Measurements from ENCODE around the gene CCL2. TPM values are rescaled to one million over a fixed set of nuclear protein-coding genes. Genes with fewer than 3 reads are reported as not detected.

Gene CCL2
- total RNA-seq, 1 experiment from 2014 or later, result not detected

DNA sequence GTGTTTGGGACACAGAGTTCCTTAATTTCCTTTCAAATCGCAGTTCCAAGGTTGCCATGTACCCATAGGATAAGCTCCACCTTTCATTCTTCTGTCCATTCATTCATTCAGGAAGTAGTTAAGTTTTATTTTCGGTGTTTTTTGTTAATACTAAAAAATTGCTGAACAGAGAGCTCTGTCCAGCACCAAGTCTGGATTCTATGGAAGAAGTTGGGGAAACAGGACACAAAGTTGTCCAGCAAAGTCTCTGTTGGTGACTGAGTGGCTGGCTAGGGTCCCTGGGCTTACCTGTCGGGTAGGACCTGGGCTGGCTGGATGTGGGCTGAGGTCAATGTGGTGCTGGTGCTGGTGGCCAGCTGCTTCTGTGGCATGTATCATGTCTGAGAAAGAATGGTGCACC, 17.6 kb upstream of the CCL2 start:
- Histone ChIP-seq H4K20me1 (ENCODE audit: insufficient read depth) (no peaks in the 10 kb centered on the region), H3K9ac (ENCODE audit: low read length) (no peak overlapping the region), H3K27me3 (ENCODE audit: insufficient read depth, low read length) (no peaks in the 10 kb centered on the region), H3K4me1 (ENCODE audit: control insufficient read depth in 1 of 2, insufficient read depth in 2 of 2, low read length in 2 of 2) (no peaks in the 10 kb centered on the region), H2AFZ (ENCODE audit: low read depth, low read length, poor library complexity, severe bottlenecking) (no peak overlapping the region), H3K4me2 (ENCODE audit: low read length) (no peak overlapping the region), H3K79me2 (ENCODE audit: insufficient read depth, low read length) (no peaks in the 10 kb centered on the region), H3K9me3 (ENCODE audit: control insufficient read depth in 1 of 2, insufficient read depth in 1 of 2, low read depth in 1 of 2, low read length in 2 of 2) (no peaks in the 10 kb centered on the region), H3K27ac (ENCODE audit: low read depth, low read length) (no peak overlapping the region), H3K9me2 (ENCODE audit: insufficient read depth) (no peaks in the 10 kb centered on the region), H3K4me3 (replicated peaks in 1 of 2; ENCODE audit: low read depth in 1 of 2, low read length in 2 of 2) (no peak overlapping the region), H3K36me3 (ENCODE audit: control insufficient read depth in 1 of 2, insufficient read depth in 2 of 2, low read length in 2 of 2) (no peaks in the 10 kb centered on the region)
- CTCF ChIA-PET, result no interaction called here
- RAD21 ChIA-PET (ENCODE audit: low non-redundant PET in 1 of 2, low total read pairs in 2 of 2, uncharacterized antibody in 2 of 2, unreplicated experiment in 2 of 2), result no interaction called here
- DNase-seq (ENCODE audit: low read depth, low spot score) (no peak), ATAC-seq (no peak)
- TF ChIP-seq TCF7L2 (IDR thresholded peaks at IDR 0.05; ENCODE audit: borderline replicate concordance, extremely low read depth, insufficient read depth, insufficient read length), result no peak
- no peak for TF ChIP-seq CBX3 (IDR thresholded peaks at IDR 0.05; ENCODE audit: low read depth)
- TF ChIP-seq ZNF274 (IDR thresholded peaks at IDR 0.05; ENCODE audit: low read depth, low read length), result no peak
- TF ChIP-seq, protein P1, sequence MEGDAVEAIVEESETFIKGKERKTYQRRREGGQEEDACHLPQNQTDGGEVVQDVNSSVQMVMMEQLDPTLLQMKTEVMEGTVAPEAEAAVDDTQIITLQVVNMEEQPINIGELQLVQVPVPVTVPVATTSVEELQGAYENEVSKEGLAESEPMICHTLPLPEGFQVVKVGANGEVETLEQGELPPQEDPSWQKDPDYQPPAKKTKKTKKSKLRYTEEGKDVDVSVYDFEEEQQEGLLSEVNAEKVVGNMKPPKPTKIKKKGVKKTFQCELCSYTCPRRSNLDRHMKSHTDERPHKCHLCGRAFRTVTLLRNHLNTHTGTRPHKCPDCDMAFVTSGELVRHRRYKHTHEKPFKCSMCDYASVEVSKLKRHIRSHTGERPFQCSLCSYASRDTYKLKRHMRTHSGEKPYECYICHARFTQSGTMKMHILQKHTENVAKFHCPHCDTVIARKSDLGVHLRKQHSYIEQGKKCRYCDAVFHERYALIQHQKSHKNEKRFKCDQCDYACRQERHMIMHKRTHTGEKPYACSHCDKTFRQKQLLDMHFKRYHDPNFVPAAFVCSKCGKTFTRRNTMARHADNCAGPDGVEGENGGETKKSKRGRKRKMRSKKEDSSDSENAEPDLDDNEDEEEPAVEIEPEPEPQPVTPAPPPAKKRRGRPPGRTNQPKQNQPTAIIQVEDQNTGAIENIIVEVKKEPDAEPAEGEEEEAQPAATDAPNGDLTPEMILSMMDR (IDR thresholded peaks at IDR 0.05 in 2 of 3, conservative IDR thresholded peaks at IDR 0.05 in 1 of 3; ENCODE audit: borderline replicate concordance in 1 of 3, insufficient read depth in 1 of 3, low read depth in 2 of 3, low read length in 2 of 3), result no peak
- TF ChIP-seq, protein P2, sequence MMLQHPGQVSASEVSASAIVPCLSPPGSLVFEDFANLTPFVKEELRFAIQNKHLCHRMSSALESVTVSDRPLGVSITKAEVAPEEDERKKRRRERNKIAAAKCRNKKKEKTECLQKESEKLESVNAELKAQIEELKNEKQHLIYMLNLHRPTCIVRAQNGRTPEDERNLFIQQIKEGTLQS (IDR thresholded peaks at IDR 0.05), result no peak
- no peak for TF ChIP-seq RAD21 (IDR thresholded peaks at IDR 0.05; ENCODE audit: low read depth)
- TF ChIP-seq POLR2AphosphoS5 (IDR thresholded peaks at IDR 0.05; ENCODE audit: low read depth, low read length), result no peak
- no peak for TF ChIP-seq EGR1 (IDR thresholded peaks at IDR 0.05; ENCODE audit: low read depth)
- TF ChIP-seq JUND (IDR thresholded peaks at IDR 0.05), result no peak
- TF ChIP-seq, protein P3, sequence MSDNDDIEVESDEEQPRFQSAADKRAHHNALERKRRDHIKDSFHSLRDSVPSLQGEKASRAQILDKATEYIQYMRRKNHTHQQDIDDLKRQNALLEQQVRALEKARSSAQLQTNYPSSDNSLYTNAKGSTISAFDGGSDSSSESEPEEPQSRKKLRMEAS (IDR thresholded peaks at IDR 0.05), result no peak
- no peak for TF ChIP-seq CEBPB (IDR thresholded peaks at IDR 0.05; ENCODE audit: low read depth)
- TF ChIP-seq, protein P4, sequence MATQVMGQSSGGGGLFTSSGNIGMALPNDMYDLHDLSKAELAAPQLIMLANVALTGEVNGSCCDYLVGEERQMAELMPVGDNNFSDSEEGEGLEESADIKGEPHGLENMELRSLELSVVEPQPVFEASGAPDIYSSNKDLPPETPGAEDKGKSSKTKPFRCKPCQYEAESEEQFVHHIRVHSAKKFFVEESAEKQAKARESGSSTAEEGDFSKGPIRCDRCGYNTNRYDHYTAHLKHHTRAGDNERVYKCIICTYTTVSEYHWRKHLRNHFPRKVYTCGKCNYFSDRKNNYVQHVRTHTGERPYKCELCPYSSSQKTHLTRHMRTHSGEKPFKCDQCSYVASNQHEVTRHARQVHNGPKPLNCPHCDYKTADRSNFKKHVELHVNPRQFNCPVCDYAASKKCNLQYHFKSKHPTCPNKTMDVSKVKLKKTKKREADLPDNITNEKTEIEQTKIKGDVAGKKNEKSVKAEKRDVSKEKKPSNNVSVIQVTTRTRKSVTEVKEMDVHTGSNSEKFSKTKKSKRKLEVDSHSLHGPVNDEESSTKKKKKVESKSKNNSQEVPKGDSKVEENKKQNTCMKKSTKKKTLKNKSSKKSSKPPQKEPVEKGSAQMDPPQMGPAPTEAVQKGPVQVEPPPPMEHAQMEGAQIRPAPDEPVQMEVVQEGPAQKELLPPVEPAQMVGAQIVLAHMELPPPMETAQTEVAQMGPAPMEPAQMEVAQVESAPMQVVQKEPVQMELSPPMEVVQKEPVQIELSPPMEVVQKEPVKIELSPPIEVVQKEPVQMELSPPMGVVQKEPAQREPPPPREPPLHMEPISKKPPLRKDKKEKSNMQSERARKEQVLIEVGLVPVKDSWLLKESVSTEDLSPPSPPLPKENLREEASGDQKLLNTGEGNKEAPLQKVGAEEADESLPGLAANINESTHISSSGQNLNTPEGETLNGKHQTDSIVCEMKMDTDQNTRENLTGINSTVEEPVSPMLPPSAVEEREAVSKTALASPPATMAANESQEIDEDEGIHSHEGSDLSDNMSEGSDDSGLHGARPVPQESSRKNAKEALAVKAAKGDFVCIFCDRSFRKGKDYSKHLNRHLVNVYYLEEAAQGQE (IDR thresholded peaks at IDR 0.05; ENCODE audit: low read depth), result no peak
- TF ChIP-seq ZFX (IDR thresholded peaks at IDR 0.05), result no peak
- TF ChIP-seq SP1 (IDR thresholded peaks at IDR 0.05; ENCODE audit: low read depth), result no peak
- TF ChIP-seq SRF (IDR thresholded peaks at IDR 0.05; ENCODE audit: low read depth), result no peak
- no peak for TF ChIP-seq SIN3A (IDR thresholded peaks at IDR 0.05; ENCODE audit: low read depth)
- TF ChIP-seq, protein P5, sequence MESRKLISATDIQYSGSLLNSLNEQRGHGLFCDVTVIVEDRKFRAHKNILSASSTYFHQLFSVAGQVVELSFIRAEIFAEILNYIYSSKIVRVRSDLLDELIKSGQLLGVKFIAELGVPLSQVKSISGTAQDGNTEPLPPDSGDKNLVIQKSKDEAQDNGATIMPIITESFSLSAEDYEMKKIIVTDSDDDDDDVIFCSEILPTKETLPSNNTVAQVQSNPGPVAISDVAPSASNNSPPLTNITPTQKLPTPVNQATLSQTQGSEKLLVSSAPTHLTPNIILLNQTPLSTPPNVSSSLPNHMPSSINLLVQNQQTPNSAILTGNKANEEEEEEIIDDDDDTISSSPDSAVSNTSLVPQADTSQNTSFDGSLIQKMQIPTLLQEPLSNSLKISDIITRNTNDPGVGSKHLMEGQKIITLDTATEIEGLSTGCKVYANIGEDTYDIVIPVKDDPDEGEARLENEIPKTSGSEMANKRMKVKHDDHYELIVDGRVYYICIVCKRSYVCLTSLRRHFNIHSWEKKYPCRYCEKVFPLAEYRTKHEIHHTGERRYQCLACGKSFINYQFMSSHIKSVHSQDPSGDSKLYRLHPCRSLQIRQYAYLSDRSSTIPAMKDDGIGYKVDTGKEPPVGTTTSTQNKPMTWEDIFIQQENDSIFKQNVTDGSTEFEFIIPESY (IDR thresholded peaks at IDR 0.05; ENCODE audit: extremely low read depth, insufficient replicate concordance, low read length), result no peak
- no peak for TF ChIP-seq EZH2phosphoT487 (IDR thresholded peaks at IDR 0.05; ENCODE audit: borderline replicate concordance)
- POLR2A ChIA-PET, result no interaction called here
- no TSS peak for BruUV-seq (replicated peaks)
- intact Hi-C loops (cut with micrococcal nuclease), result no loop called here

All from HCT116 (cell line).